H54 (cell line): ENCODE data around the gene CCDC15.
"Not testable (repeated sequence)": the region's sequence is repeated elsewhere in the genome, so short reads cannot be mapped to it uniquely, and the experiment has no call there.

ENCODE experiments used
- DNase-seq: peaks from one replicate; pipeline ENCODE4 v3.0.0; 2011; ENCODE audit warnings: low spot score, mixed read lengths; ENCODE audit not compliant: insufficient read length
- FAIRE-seq: peaks from 3 replicates; lab custom pipeline; 2011; peaks lifted over from hg19 to GRCh38; lab: Jason Lieb, UNC
- POLR2A ChIP-seq: IDR thresholded peaks from 2 replicates; pipeline ENCODE4 v1.6.1; 2011; ENCODE audit warnings: low read depth, mild to moderate bottlenecking, low read length

The CCDC15 gene

GRCh38 chr11:125001079-125001778, 47.2 kb downstream of the CCDC15 start:
- FAIRE-seq (no peak), DNase-seq (no peak)
- no peak for TF ChIP-seq POLR2A

- FAIRE-seq (no peak), DNase-seq (no peak)
- no peak for TF ChIP-seq POLR2A
Observed at GRCh38 chr11:125001849-125002248, 47.8 kb downstream of the CCDC15 start.

GRCh38 chr11:125005491-125005890, 51.5 kb downstream of the CCDC15 start:
- no peak for TF ChIP-seq POLR2A
- DNase-seq (no peak), FAIRE-seq (no peak)

DNA sequence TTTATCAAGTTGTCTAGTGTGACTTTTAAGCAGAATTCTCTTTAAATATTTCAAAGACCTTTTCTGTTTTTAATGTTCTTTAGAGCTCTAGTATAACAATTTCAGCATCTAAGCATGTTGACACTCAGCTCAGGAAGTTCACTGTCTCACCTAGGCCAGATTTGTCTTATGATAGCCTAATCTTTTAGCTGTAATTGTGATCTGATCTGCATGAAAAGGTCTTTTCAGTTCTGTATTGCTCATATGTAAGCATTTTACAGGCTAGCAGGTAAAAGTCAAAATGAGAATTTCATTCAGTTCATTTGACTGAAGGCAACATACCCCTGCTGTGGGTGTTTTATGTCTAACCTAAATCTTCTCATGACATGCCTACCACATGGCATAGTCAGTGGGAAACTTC, 62.4 kb downstream of the CCDC15 start:
- no peak for DNase-seq
- no peak for FAIRE-seq
- TF ChIP-seq POLR2A = no peak

- DNase-seq (no peak), FAIRE-seq (no peak)
- TF ChIP-seq POLR2A = no peak
Observed at GRCh38 chr11:125020342-125020741, 66.3 kb downstream of the CCDC15 start.

DNA sequence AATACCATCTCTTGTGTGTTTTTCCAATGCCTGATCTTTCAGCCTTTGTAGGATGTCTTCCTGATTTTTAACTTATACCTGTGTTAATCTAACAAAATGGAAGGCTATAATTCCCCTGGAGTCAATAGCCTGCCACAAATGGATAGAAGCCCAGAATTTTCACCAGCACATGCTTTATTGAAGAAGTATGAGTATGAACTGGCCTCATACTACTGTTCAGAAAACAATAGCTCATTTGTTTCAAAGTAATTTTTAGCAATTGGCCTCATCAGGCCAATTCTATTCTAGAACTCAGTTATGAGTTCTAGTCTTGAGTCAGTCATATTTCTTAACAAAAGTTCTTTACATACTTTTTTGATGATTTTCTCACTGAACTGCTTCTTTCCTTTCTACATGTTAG, 68.5 kb downstream of the CCDC15 start:
- DNase-seq (no peak), FAIRE-seq (no peak)
- no peak for TF ChIP-seq POLR2A

DNA sequence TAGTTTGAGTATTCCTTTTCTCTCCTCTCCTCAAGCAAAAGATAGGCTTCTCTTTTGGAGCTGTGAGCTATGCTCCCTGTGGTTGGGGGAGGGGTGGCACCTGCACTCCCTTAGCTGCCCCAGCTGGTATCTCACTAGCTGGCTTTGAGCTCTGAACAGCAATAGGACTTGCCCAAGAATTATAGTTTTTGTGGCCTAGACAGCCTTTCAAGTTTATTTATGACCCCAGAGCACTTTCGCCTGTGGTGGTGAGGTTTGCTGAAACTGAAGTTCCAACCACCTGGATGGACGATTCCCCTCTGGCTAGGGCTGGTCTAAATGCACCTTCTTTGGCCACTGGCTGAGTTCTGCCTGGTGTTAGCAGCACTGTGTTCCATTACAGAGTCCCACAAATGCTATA, 72.0 kb downstream of the CCDC15 start:
- FAIRE-seq = no peak
- no peak for DNase-seq
- TF ChIP-seq POLR2A = no peak

DNA sequence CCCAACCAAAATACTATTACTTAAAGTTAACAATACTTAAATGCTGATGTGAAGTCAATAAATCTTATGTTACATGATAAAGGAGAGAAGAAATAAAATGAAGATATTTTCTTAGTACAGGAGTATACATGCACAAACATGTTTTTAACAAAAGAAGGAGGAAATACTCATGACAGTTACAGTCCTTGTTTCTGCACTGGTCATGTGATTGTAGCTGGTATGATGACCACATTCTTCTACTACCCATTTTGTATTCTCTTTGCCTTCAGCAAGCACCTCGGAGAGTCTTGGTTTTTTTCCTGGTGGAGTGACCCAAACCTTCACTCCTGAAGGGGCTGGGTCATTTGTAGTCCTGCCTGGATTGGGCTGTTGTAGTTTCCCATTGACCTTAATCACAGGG, 75.4 kb downstream of the CCDC15 start:
- not testable (repeated sequence) for FAIRE-seq, DNase-seq

- DNase-seq = peak; percentile 6
- TF ChIP-seq POLR2A = no peak
Observed at GRCh38 chr11:125036933-125037332, 82.9 kb downstream of the CCDC15 start.

GRCh38 chr11:125049164-125049792, 95.3 kb downstream of the CCDC15 start:
- TF ChIP-seq POLR2A = no peak
- DNase-seq (no peak), FAIRE-seq (no peak)

More at GRCh38 chr11:125036933-125037332, 82.9 kb downstream of the CCDC15 start:
- FAIRE-seq = peak; percentile 96

- DNase-seq (no peak), FAIRE-seq (no peak)
- TF ChIP-seq POLR2A = no peak
Observed at GRCh38 chr11:125052047-125052446, 98.0 kb downstream of the CCDC15 start.

DNA sequence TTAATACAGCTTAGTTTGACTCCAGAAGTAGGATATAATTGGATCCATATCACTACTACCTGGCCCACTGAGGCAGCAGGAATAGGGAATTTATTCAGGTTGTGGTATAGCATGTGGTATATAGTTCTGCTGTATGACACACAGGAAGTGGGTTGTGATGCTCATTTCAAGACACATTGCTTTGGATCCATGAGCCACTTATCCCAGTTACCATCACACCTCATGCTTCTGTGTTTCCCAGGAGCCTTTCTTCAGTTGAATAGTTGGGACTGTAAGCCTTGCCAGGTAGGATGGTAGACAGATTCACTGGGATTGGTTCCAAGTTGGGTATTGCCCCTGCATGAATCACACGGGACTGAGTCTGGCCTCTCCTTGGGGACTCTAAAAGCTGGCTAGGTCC, 99.2 kb downstream of the CCDC15 start:
- FAIRE-seq (no peak), DNase-seq (no peak)
- no peak for TF ChIP-seq POLR2A

DNA sequence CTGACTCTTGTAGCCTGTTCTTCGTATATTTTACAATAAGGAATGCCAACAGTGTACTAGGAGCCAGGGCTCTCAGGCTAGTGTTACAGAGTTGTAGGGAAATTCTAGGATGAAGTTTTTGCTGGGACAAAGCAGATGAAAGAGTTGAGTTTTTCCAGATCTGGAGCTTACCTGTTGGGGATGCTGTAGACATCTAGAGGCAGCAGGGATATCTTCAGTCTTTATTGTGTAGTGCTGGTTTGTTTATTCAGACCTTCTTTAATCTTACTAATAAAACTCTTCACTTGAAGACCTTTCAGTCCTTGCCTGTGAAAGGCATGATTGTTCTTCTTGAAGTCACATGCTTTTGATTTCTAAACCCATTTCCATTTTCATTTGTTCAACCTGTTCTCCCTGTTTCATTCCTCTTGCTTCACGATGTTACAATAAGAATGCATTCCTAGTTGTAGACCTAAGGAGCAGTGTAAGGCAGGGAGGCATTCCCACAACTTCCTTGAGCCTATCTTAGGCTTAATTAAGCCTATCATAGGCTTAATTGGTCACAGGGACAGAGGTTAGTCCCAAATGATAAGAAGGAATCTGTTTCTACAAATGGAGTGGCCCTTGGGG, 101.2 kb downstream of the CCDC15 start:
- DNase-seq = no peak
- no peak for TF ChIP-seq POLR2A
- FAIRE-seq = no peak

DNA sequence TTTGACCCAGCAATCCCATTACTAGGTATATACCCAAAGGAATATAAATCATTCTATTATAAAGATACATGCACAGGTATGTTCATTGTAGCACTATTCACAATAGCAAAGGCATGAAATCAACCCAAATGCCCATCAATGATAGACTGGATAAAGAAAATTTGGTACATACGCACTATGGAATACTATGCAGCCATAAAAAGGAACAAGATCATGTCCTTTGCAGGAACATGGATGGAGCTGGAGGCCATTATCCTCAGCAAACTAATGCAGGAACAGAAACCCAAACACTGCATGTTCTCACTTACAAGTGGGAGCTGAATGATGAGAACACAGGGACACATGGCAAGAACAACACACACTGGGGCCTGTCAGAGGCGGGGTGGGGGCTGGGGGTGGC, 102.1 kb downstream of the CCDC15 start:
- not testable (repeated sequence) for DNase-seq, FAIRE-seq
